ENCODE results near the gene GLDN. TPM values are rescaled to one million over a fixed set of nuclear protein-coding genes. Genes with fewer than 3 reads are reported as not detected.
"Not testable (repeated sequence)": the region's sequence is repeated elsewhere in the genome, so short reads cannot be mapped to it uniquely, and the experiment has no call there.

Gene GLDN
- total RNA-seq, 1 experiment from 2014 or later = 0.82 TPM

- H3K27me3 Mint-ChIP-seq (ENCODE audit: insufficient read depth, unreplicated experiment) = no peaks in the 10 kb centered on the region
- DNase-seq = no peak
- no peaks in the 10 kb centered on the region for H3K4me1 Mint-ChIP-seq (ENCODE audit: low read depth, unreplicated experiment)
- no peak for TF ChIP-seq CTCF (IDR thresholded peaks at IDR 0.05; ENCODE audit: insufficient read depth in 1 of 2, low read depth in 1 of 2, low read length in 1 of 2, severe bottlenecking in 1 of 2, unreplicated experiment in 1 of 2)
- Histone ChIP-seq H3K9me3 (no peaks in the 10 kb centered on the region), H3K4me1 (no peaks in the 10 kb centered on the region), H3K27me3 (replicated peaks; ENCODE audit: control insufficient read depth, insufficient read depth, low read length) (no peaks in the 10 kb centered on the region), H3K36me3 (ENCODE audit: control insufficient read depth, insufficient read depth, low read length) (no peaks in the 10 kb centered on the region), H3K4me3 (ENCODE audit: low read depth, low read length) (no peak overlapping the region)
- ChIA-PET POLR2A (no interaction called here), CTCF (no interaction called here)
- intact Hi-C loops (cut with micrococcal nuclease; ENCODE audit: unreplicated experiment) = no loop called here
- H3K9me3 Mint-ChIP-seq (ENCODE audit: unreplicated experiment) = no peaks in the 10 kb centered on the region
- BruUV-seq (replicated peaks) = no TSS peak
- H3K4me3 Mint-ChIP-seq (ENCODE audit: unreplicated experiment) = no peak overlapping the region
- H3K27ac Mint-ChIP-seq (ENCODE audit: unreplicated experiment) = no peak overlapping the region
- no peaks in the 10 kb centered on the region for H3K36me3 Mint-ChIP-seq (ENCODE audit: insufficient read depth, unreplicated experiment)
Observed at GRCh38 chr15:51414256-51414860, 72.9 kb downstream of the GLDN start.

- CTCF ChIA-PET = no interaction called here
- Mint-ChIP-seq H3K36me3 (ENCODE audit: insufficient read depth, unreplicated experiment) (no peaks in the 10 kb centered on the region), H3K4me3 (ENCODE audit: unreplicated experiment) (no peak overlapping the region), H3K27ac (ENCODE audit: unreplicated experiment) (no peak overlapping the region), H3K27me3 (ENCODE audit: insufficient read depth, unreplicated experiment) (no peaks in the 10 kb centered on the region), H3K4me1 (ENCODE audit: low read depth, unreplicated experiment) (no peaks in the 10 kb centered on the region), H3K9me3 (ENCODE audit: unreplicated experiment) (no peaks in the 10 kb centered on the region)
- H3K4me1 ChIP-seq = no peaks in the 10 kb centered on the region
- TF ChIP-seq CTCF (IDR thresholded peaks at IDR 0.05; ENCODE audit: insufficient read depth in 1 of 2, low read depth in 1 of 2, low read length in 1 of 2, severe bottlenecking in 1 of 2, unreplicated experiment in 1 of 2) = no peak
- no peaks in the 10 kb centered on the region for H3K36me3 ChIP-seq (ENCODE audit: control insufficient read depth, insufficient read depth, low read length)
- no TSS peak for BruUV-seq (replicated peaks)
- no peaks in the 10 kb centered on the region for H3K9me3 ChIP-seq
- POLR2A ChIA-PET = no interaction called here
- no peak overlapping the region for H3K4me3 ChIP-seq (ENCODE audit: low read depth, low read length)
- no peaks in the 10 kb centered on the region for H3K27me3 ChIP-seq (replicated peaks; ENCODE audit: control insufficient read depth, insufficient read depth, low read length)
- no peak for DNase-seq
- intact Hi-C loops (cut with micrococcal nuclease; ENCODE audit: unreplicated experiment) = no loop called here
Observed at GRCh38 chr15:51416129-51416528, 74.7 kb downstream of the GLDN start.

GRCh38 chr15:51423040-51423439, 81.6 kb downstream of the GLDN start:
- H3K9me3 ChIP-seq; H3K27me3 ChIP-seq (replicated peaks; ENCODE audit: control insufficient read depth, insufficient read depth, low read length); POLR2A ChIA-PET; H3K27me3 Mint-ChIP-seq (ENCODE audit: insufficient read depth, unreplicated experiment); H3K36me3 ChIP-seq (ENCODE audit: control insufficient read depth, insufficient read depth, low read length); H3K4me1 ChIP-seq; CTCF ChIA-PET; H3K4me3 ChIP-seq (ENCODE audit: low read depth, low read length); H3K4me1 Mint-ChIP-seq (ENCODE audit: low read depth, unreplicated experiment); BruUV-seq (replicated peaks); H3K36me3 Mint-ChIP-seq (ENCODE audit: insufficient read depth, unreplicated experiment); H3K27ac Mint-ChIP-seq (ENCODE audit: unreplicated experiment); H3K4me3 Mint-ChIP-seq (ENCODE audit: unreplicated experiment); DNase-seq; intact Hi-C loops (cut with micrococcal nuclease; ENCODE audit: unreplicated experiment); H3K9me3 Mint-ChIP-seq (ENCODE audit: unreplicated experiment): not testable (repeated sequence)

GRCh38 chr15:51424780-51425179, 83.3 kb downstream of the GLDN start:
- no peak for TF ChIP-seq CTCF (IDR thresholded peaks at IDR 0.05; ENCODE audit: insufficient read depth in 1 of 2, low read depth in 1 of 2, low read length in 1 of 2, severe bottlenecking in 1 of 2, unreplicated experiment in 1 of 2)
- CTCF ChIA-PET = no interaction called here
- BruUV-seq (replicated peaks) = no TSS peak

More at GRCh38 chr15:51424780-51425179, 83.3 kb downstream of the GLDN start:
- Mint-ChIP-seq H3K36me3 (ENCODE audit: insufficient read depth, unreplicated experiment) (no peaks in the 10 kb centered on the region), H3K9me3 (ENCODE audit: unreplicated experiment) (no peaks in the 10 kb centered on the region), H3K27me3 (ENCODE audit: insufficient read depth, unreplicated experiment) (no peaks in the 10 kb centered on the region), H3K4me1 (ENCODE audit: low read depth, unreplicated experiment) (no peaks in the 10 kb centered on the region), H3K4me3 (ENCODE audit: unreplicated experiment) (no peak overlapping the region), H3K27ac (ENCODE audit: unreplicated experiment) (no peak overlapping the region)
- H3K4me3 ChIP-seq (ENCODE audit: low read depth, low read length) = no peak overlapping the region
- intact Hi-C loops (cut with micrococcal nuclease; ENCODE audit: unreplicated experiment) = no loop called here
- POLR2A ChIA-PET = no interaction called here
- no peak for DNase-seq
- H3K9me3 ChIP-seq = no peaks in the 10 kb centered on the region
- H3K4me1 ChIP-seq = no peaks in the 10 kb centered on the region
- no peaks in the 10 kb centered on the region for H3K36me3 ChIP-seq (ENCODE audit: control insufficient read depth, insufficient read depth, low read length)
- H3K27me3 ChIP-seq (replicated peaks; ENCODE audit: control insufficient read depth, insufficient read depth, low read length) = no peaks in the 10 kb centered on the region
